Measurements from ENCODE around the gene SYNE3.

The SYNE3 gene

GRCh38 chr14:95540236-95540855, 23.9 kb upstream of the SYNE3 start:
- Histone ChIP-seq H3K9ac (ENCODE audit: low read length) (no peak overlapping the region), H3K27me3 (ENCODE audit: control insufficient read depth, insufficient read depth, low read length) (no peaks in the 10 kb centered on the region), H3K9me3 (ENCODE audit: control insufficient read depth, insufficient read depth, low read depth, low read length) (no peaks in the 10 kb centered on the region), H3K36me3 (ENCODE audit: control insufficient read depth, insufficient read depth, low read length) (peaks cover 14% of the 10 kb centered on the region; the same call in 1 of the 2 replicates), H3K27ac (ENCODE audit: low read depth, low read length) (no peak overlapping the region), H3K4me1 (ENCODE audit: control insufficient read depth, insufficient read depth, low read length) (peaks cover 16% of the 10 kb centered on the region), H3K4me3 (ENCODE audit: low read depth, low read length) (no peak overlapping the region)

- Histone ChIP-seq H3K36me3 (ENCODE audit: control insufficient read depth, insufficient read depth, low read length) (0 out of 2 replicates have a peak, but pooled peaks cover 4% of the 10 kb centered on the region), H3K4me1 (ENCODE audit: control insufficient read depth, insufficient read depth, low read length) (peaks cover 16% of the 10 kb centered on the region), H3K4me3 (ENCODE audit: low read depth, low read length) (no peak overlapping the region), H3K9me3 (ENCODE audit: control insufficient read depth, insufficient read depth, low read depth, low read length) (no peaks in the 10 kb centered on the region), H3K9ac (ENCODE audit: low read length) (no peak overlapping the region), H3K27ac (ENCODE audit: low read depth, low read length) (no peak overlapping the region), H3K27me3 (ENCODE audit: control insufficient read depth, insufficient read depth, low read length) (no peaks in the 10 kb centered on the region)
These were observed 22.5 kb upstream of the SYNE3 start for GRCh38 chr14:95538801-95539509.

GRCh38 chr14:95537298-95538089, 21.0 kb upstream of the SYNE3 start:
- Histone ChIP-seq H3K4me3 (ENCODE audit: low read depth, low read length) (no peak overlapping the region), H3K27ac (ENCODE audit: low read depth, low read length) (no peak overlapping the region)

GRCh38 chr14:95536671-95537070, 20.2 kb upstream of the SYNE3 start:
- H3K4me3 ChIP-seq (ENCODE audit: low read depth, low read length), result peak overlapping the region; percentile 96
- H3K27ac ChIP-seq (ENCODE audit: low read depth, low read length), result no peak overlapping the region
- no peaks in the 10 kb centered on the region for H3K27me3 ChIP-seq (ENCODE audit: control insufficient read depth, insufficient read depth, low read length)
- H3K4me1 ChIP-seq (ENCODE audit: control insufficient read depth, insufficient read depth, low read length), result peaks cover 30% of the 10 kb centered on the region
- H3K9ac ChIP-seq (ENCODE audit: low read length), result no peak overlapping the region
- peaks cover 11% of the 10 kb centered on the region for H3K36me3 ChIP-seq (ENCODE audit: control insufficient read depth, insufficient read depth, low read length)
- no peaks in the 10 kb centered on the region for H3K9me3 ChIP-seq (ENCODE audit: control insufficient read depth, insufficient read depth, low read depth, low read length)

More at GRCh38 chr14:95537298-95538089, 21.0 kb upstream of the SYNE3 start:
- Histone ChIP-seq H3K4me1 (ENCODE audit: control insufficient read depth, insufficient read depth, low read length) (peaks cover 24% of the 10 kb centered on the region), H3K9me3 (ENCODE audit: control insufficient read depth, insufficient read depth, low read depth, low read length) (no peaks in the 10 kb centered on the region), H3K36me3 (ENCODE audit: control insufficient read depth, insufficient read depth, low read length) (peaks cover 4% of the 10 kb centered on the region; the same call in 1 of the 2 replicates), H3K27me3 (ENCODE audit: control insufficient read depth, insufficient read depth, low read length) (no peaks in the 10 kb centered on the region), H3K9ac (ENCODE audit: low read length) (no peak overlapping the region)

GRCh38 chr14:95536036-95536593, 19.7 kb upstream of the SYNE3 start:
- peak overlapping the region; percentile 96 for H3K4me3 ChIP-seq (ENCODE audit: low read depth, low read length)
- no peaks in the 10 kb centered on the region for H3K9me3 ChIP-seq (ENCODE audit: control insufficient read depth, insufficient read depth, low read depth, low read length)
- peaks cover 11% of the 10 kb centered on the region for H3K36me3 ChIP-seq (ENCODE audit: control insufficient read depth, insufficient read depth, low read length)
- H3K27ac ChIP-seq (ENCODE audit: low read depth, low read length), result no peak overlapping the region
- peak overlapping the region; percentile 85 for H3K9ac ChIP-seq (ENCODE audit: low read length)
- H3K4me1 ChIP-seq (ENCODE audit: control insufficient read depth, insufficient read depth, low read length), result peaks cover 30% of the 10 kb centered on the region
- no peaks in the 10 kb centered on the region for H3K27me3 ChIP-seq (ENCODE audit: control insufficient read depth, insufficient read depth, low read length)

GRCh38 chr14:95535226-95536021, 19.0 kb upstream of the SYNE3 start:
- peaks cover 30% of the 10 kb centered on the region for H3K4me1 ChIP-seq (ENCODE audit: control insufficient read depth, insufficient read depth, low read length)
- H3K9me3 ChIP-seq (ENCODE audit: control insufficient read depth, insufficient read depth, low read depth, low read length), result no peaks in the 10 kb centered on the region
- H3K36me3 ChIP-seq (ENCODE audit: control insufficient read depth, insufficient read depth, low read length), result peaks cover 17% of the 10 kb centered on the region
- H3K27me3 ChIP-seq (ENCODE audit: control insufficient read depth, insufficient read depth, low read length), result no peaks in the 10 kb centered on the region
- H3K27ac ChIP-seq (ENCODE audit: low read depth, low read length), result no peak overlapping the region; the same call in 1 of the 2 replicates
- H3K9ac ChIP-seq (ENCODE audit: low read length), result peak overlapping the region; percentile 85
- H3K4me3 ChIP-seq (ENCODE audit: low read depth, low read length), result peak overlapping the region; percentile 96

- peak within 1 kb of the TSS; percentile 96 for H3K4me3 ChIP-seq (ENCODE audit: low read depth, low read length)
- H3K4me1 ChIP-seq (ENCODE audit: control insufficient read depth, insufficient read depth, low read length), result peaks cover 30% of the 10 kb centered on the region
These were observed 18.1 kb upstream of the SYNE3 start, which contains the start of gene GLRX5 for GRCh38 chr14:95534299-95535225. TSS of gene GLRX5 (plus strand) at chr14:95535050. CDS start at chr14:95535090, 40 bp downstream.

GRCh38 chr14:95533822-95534221, 17.4 kb upstream of the SYNE3 start:
- Histone ChIP-seq H3K9me3 (ENCODE audit: control insufficient read depth, insufficient read depth, low read depth, low read length) (no peaks in the 10 kb centered on the region), H3K4me3 (ENCODE audit: low read depth, low read length) (peak overlapping the region; percentile 96), H3K27ac (ENCODE audit: low read depth, low read length) (peak overlapping the region; percentile 74), H3K4me1 (ENCODE audit: control insufficient read depth, insufficient read depth, low read length) (peaks cover 28% of the 10 kb centered on the region), H3K36me3 (ENCODE audit: control insufficient read depth, insufficient read depth, low read length) (peaks cover 18% of the 10 kb centered on the region), H3K27me3 (ENCODE audit: control insufficient read depth, insufficient read depth, low read length) (no peaks in the 10 kb centered on the region), H3K9ac (ENCODE audit: low read length) (peak overlapping the region; percentile 85)

More at GRCh38 chr14:95534299-95535225, 18.1 kb upstream of the SYNE3 start, which contains the start of gene GLRX5:
- no peaks in the 10 kb centered on the region for H3K27me3 ChIP-seq (ENCODE audit: control insufficient read depth, insufficient read depth, low read length)
- H3K36me3 ChIP-seq (ENCODE audit: control insufficient read depth, insufficient read depth, low read length), result peaks cover 18% of the 10 kb centered on the region
- H3K9ac ChIP-seq (ENCODE audit: low read length), result peak within 1 kb of the TSS; percentile 85
- H3K9me3 ChIP-seq (ENCODE audit: control insufficient read depth, insufficient read depth, low read depth, low read length), result no peaks in the 10 kb centered on the region
- H3K27ac ChIP-seq (ENCODE audit: low read depth, low read length), result peak within 1 kb of the TSS; percentile 74

- Histone ChIP-seq H3K4me1 (ENCODE audit: control insufficient read depth, insufficient read depth, low read length) (peaks cover 24% of the 10 kb centered on the region), H3K9ac (ENCODE audit: low read length) (peak overlapping the region; percentile 85), H3K27ac (ENCODE audit: low read depth, low read length) (peak overlapping the region; percentile 74; the same call in 1 of the 2 replicates), H3K27me3 (ENCODE audit: control insufficient read depth, insufficient read depth, low read length) (no peaks in the 10 kb centered on the region), H3K4me3 (ENCODE audit: low read depth, low read length) (peak overlapping the region; percentile 96), H3K36me3 (ENCODE audit: control insufficient read depth, insufficient read depth, low read length) (peaks cover 18% of the 10 kb centered on the region), H3K9me3 (ENCODE audit: control insufficient read depth, insufficient read depth, low read depth, low read length) (no peaks in the 10 kb centered on the region)
These were observed 17.0 kb upstream of the SYNE3 start for GRCh38 chr14:95533391-95533821.

All from HUES6 (cell line).